Tongue (tissue), 2 donors: ENCODE measurements around the gene TCEA3. TPM values are rescaled to one million over a fixed set of nuclear protein-coding genes. Genes with fewer than 3 reads are reported as not detected.
A peak's percentile ranks its signal among the peaks of the same experiment; 100 is the strongest.
"Not testable (repeated sequence)": the region's sequence is repeated elsewhere in the genome, so short reads cannot be mapped to it uniquely, and the experiment has no call there.

Experiments
- DNase-seq: peaks from one replicate; pipeline ENCODE4 v3.0.0-alpha.2; 2015
- total RNA-seq: library from RNA; depleted of rRNA; stranded (reverse); fragments of >200 nt; gene quantifications from one replicate; pipeline ENCODE4 v1.2.3, GENCODE V29; 2014

TCEA3 gene
- total RNA-seq, 1 donor from 2014 or later, result 241 TPM

DNA sequence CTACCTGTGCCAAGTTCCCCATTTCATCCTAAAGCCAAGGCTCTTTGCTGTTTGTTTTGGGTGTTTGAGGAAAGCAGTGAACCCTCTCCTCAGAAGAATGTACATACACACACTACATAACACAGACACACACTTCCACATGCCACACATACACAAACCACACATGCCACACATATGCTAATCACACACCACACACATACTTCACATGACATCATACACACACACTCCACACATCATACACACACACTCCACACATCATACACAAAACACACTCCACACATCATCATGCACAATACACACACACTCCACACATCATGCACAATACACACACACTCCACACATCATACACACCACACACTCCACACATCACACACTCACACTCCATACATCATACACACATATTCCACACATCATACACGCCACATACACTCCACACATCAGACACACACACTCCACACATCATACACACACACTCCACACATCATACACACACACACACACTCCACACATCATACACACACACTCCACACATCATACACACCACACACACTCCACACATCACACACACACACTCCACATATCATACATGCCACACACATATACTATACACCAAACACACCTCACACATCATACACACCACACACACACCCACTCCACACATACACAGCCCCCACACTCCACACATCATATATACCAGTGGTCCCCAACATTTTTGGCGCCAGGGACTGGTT, 32.3 kb downstream of the TCEA3 start:
- no peak for DNase-seq

DNA sequence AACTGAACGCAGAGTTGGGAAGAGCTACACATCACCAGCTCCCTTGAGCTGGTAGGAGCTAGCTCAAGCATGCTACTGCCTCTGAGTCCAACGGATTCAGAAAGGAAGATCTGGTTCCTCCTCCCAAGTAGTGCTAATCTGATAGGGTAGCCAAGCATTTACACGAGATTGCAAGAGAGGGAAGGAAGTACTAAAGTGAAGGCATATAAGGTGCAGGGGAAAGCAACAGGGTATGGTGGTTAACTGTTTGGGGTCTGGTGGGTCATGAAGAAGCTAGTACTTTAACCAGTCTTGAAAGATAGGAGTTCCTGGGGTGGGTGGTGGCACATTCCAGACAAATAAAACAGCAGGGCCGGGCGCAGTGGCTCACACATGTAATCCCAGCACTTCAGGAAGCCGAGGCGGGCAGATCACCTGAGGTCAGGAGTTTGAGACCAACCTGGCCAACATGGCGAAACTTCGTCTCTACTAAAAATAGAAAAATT, 34.7 kb downstream of the TCEA3 start:
- DNase-seq, result no peak

- no peak for DNase-seq
Observed at GRCh38 chr1:23387494-23387893, 37.1 kb downstream of the TCEA3 start.

DNA sequence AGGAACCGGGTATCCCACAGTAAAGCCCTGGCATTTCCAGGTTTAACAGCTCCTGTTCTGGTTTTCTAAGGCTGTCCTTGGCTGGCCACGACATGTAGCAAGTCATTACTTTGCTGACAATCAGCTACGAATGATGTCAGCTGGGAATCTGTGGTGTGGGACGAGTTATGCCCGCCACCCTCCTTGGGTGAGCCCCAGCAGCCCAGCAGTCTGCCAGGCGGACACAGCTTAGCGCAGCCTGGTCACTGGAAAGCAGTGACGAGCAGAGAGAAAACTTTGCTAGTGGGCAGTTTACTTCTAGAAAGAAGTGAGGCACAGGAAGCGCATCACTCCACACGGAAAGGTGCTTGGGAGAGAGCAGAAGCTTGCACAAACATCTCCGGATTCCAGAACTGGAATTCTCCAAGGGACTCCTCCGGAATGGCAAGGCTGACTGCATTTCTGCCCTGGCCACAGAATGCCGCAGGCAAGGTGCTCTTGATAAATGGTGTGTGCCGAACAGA, 39.4 kb downstream of the TCEA3 start:
- no peak for DNase-seq

DNA sequence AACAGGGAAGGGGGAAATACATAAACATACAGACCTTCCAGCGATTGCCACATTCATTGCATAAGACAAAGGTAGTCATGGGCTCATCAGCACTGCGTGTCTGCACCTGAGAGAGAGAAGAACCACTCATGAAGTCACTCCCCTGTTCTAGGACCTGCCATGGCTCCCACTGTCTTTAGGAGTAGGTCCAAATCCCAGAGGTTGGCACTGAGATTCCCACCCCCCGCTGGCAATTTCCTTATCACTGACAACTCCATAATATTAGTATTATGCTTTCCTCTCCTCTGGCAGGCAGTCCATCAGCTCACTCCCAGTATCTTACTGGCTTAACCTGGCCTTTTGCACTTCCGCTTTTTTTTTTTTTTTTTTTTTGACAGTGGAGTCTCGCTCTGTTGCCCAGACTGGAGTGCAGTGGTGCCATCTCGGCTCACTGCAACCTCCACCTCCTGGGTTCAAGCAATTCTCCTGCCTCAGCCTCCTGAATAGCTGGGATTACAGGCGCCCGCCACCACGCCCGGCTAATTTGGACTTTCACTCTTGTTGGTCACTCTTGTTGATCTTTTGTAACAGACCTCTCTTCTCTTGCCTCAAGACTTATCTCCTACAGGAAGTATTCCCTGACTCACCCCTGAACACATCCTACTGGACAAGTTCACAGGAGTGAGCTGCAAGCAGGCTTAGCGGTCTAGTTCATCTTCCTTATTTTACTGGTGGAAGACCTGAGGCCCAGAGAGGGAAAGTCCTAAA, 40.1 kb downstream of the TCEA3 start:
- no peak for DNase-seq

DNA sequence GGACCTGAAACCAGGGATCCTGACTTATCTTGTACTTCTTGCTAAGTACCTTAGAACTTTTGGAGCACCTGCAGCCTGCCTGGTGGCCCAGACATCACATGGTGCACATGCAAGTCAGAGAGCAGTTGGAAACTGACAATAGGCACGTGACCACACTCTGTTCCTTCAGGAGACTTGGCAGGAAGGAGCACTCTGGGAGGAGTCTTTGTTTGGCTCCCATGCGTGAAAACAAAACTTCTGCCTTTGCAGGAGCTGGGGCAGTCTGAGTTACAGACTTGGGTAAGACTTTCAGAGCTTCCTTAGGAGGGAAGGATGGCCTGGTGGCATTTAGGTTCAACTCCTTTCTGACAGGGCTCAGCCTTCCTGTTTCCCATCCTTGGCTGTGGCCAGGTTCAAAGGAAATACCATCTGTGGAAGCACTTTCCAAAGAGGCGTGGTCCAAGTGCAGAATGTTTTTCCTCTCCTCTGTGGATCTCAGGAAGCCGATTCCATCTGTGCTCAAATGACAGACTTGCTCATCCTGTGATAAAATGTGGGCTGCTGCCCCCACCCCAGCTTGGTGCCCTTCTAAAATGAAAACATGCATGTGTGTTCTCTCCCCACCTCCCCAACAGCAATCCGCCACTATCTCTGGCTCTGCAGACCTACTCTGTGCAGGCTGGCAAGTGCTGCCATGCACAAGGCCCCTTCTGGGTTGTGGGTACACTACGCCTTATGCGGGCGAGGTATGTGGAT, 40.8 kb downstream of the TCEA3 start:
- DNase-seq, result peak; percentile 63

DNA sequence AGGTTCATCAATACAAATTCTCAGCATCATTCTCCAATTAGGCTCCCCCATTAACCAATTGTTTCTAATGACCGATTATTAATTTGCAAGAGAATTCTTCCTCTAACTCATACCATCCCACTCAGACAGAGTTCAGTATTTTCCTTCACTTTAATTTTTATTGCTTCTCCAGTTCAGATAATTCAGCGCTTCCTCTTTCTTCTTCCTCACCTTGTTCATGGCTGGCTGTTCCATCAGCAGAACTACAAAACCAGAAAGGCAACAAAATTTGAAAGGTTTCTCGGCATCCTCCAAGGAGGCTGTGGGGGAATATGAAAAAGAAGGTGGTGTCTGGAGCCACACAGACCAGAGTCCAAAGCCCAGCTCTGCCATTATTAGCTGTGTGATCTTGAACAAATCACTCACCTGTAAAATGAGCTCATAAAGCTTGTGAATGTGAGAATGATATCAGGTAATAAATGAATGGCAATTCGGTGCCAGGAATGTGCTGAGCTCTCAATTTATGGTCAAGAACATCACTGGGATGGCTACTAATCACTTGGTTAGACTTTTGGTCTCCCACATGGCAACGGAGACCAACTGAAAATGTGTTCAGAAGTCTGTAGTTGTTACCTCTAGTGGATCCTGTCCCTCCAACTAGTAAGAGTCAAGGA, 43.2 kb downstream of the TCEA3 start:
- no peak for DNase-seq

- DNase-seq, result no peak
Observed at GRCh38 chr1:23380719-23381118, 43.8 kb downstream of the TCEA3 start.

DNA sequence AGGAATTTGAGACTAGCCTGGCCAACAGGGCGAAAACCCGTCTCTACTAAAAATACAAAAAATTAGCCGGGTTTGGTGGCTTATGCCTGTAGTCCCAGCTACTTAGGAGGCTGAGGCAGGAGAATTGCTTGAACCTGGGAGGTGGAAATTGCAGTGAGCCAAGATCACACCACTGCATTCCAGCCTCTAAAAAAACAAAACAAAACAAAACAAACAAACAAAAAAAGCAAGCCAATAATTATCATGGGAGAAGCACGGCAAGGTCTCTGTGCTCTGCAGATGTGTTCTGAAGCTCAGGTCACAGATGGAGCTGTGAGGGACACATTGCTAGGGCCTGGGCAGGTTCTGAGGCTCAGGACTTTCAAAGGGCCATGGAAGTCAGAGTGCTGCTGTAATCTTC, 44.3 kb downstream of the TCEA3 start:
- DNase-seq, result not testable (repeated sequence)

GRCh38 chr1:23376890-23377811, 47.4 kb downstream of the TCEA3 start:
- DNase-seq, result no peak

GRCh38 chr1:23374079-23374735, 50.3 kb downstream of the TCEA3 start:
- DNase-seq, result not testable (repeated sequence)

GRCh38 chr1:23371987-23372880, 52.3 kb downstream of the TCEA3 start:
- DNase-seq, result peak; percentile 68

GRCh38 chr1:23370709-23371584, 53.6 kb downstream of the TCEA3 start:
- DNase-seq, result peak; percentile 82

GRCh38 chr1:23370330-23370708, 54.2 kb downstream of the TCEA3 start:
- DNase-seq, result no peak

DNA sequence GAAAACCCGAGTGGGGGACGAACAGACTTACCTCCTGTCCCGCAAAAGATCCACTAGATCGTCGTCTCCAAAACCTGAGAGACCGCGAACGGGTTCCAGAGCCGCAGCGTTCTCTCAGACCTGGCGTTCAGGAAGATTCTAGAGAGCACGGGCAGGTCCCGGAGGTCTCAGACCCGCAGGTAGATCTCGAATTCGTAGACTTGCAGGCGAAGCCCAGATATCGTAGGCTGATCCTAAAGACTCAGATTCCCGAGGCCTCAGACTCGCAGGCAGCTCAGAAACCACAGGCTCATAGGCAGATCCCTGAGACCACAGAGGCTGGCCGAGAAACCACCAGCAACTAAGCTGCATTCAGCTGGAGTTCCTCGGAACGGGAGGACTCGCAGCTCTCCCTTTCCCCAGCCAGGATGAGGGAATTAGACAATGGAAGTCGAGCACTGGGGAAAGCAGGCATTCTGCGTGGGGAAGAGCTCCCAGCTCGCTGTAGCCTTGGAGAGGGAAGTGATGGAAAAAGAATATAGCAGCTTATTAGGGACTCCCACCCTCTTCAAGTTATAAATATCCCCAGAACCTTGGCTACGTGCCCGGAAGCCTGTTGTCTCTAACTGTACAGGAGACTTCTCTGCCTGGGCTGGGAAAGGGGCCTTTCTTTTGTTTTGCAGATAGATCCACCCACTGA, 55.1 kb downstream of the TCEA3 start, which contains the start of gene ZNF436:
Gene ZNF436, minus strand, starts transcription at position 502 of the 679 bp plus-strand sequence. CDS start 1,831 bp downstream, outside the sequence.
- DNase-seq, result peak; percentile 98

- DNase-seq, result peak; percentile 97
Observed at GRCh38 chr1:23368562-23369334, 55.8 kb downstream of the TCEA3 start.
